ENCODE results near the gene MME.

MME gene

GRCh38 chr3:155083313-155083905 lies 3.3 kb downstream of the MME start:
- Histone ChIP-seq H4K20me1 (ENCODE audit: insufficient read depth, low read length, poor library complexity, severe bottlenecking) (no peaks in the 10 kb centered on the region), H3K36me3 (ENCODE audit: insufficient read depth, low read length) (no peaks in the 10 kb centered on the region), H3K4me1 (ENCODE audit: insufficient read depth, low read length, poor library complexity, severe bottlenecking) (peaks cover 17% of the 10 kb centered on the region), H3K79me2 (ENCODE audit: insufficient read depth, low read length) (no peaks in the 10 kb centered on the region), H3K9me2 (replicated peaks; ENCODE audit: low read depth, low read length) (no peaks in the 10 kb centered on the region), H3K9me3 (ENCODE audit: insufficient read depth, low read depth, low read length) (no peaks in the 10 kb centered on the region), H3K9ac (ENCODE audit: low read depth, low read length, poor library complexity, severe bottlenecking) (no peak overlapping the region), H3K4me3 (ENCODE audit: low read length, poor library complexity, severe bottlenecking) (no peak overlapping the region), H3K4me2 (ENCODE audit: low read depth, low read length, poor library complexity, severe bottlenecking) (no peak overlapping the region), H3F3A (ENCODE audit: low read depth) (no peaks in the 10 kb centered on the region), H3K27me3 (ENCODE audit: insufficient read depth, low read length, poor library complexity, severe bottlenecking) (no peaks in the 10 kb centered on the region), H2AFZ (ENCODE audit: low read length) (no peak overlapping the region)
- TF ChIP-seq CTCF (conservative IDR thresholded peaks at IDR 0.05; ENCODE audit: low read length) (no peak), EZH2phosphoT487 (IDR thresholded peaks at IDR 0.05; ENCODE audit: borderline replicate concordance) (no peak)

- Histone ChIP-seq H3K9me2 (replicated peaks; ENCODE audit: low read depth, low read length) (no peaks in the 10 kb centered on the region), H3K27me3 (ENCODE audit: insufficient read depth, low read length, poor library complexity, severe bottlenecking) (no peaks in the 10 kb centered on the region), H3K4me3 (ENCODE audit: low read length, poor library complexity, severe bottlenecking) (no peak overlapping the region), H3K9me3 (ENCODE audit: insufficient read depth, low read depth, low read length) (no peaks in the 10 kb centered on the region), H3K79me2 (ENCODE audit: insufficient read depth, low read length) (no peaks in the 10 kb centered on the region), H3K4me1 (ENCODE audit: insufficient read depth, low read length, poor library complexity, severe bottlenecking) (peaks cover 17% of the 10 kb centered on the region), H3K4me2 (ENCODE audit: low read depth, low read length, poor library complexity, severe bottlenecking) (no peak overlapping the region), H3F3A (ENCODE audit: low read depth) (no peaks in the 10 kb centered on the region), H3K9ac (ENCODE audit: low read depth, low read length, poor library complexity, severe bottlenecking) (no peak overlapping the region), H2AFZ (ENCODE audit: low read length) (no peak overlapping the region), H4K20me1 (ENCODE audit: insufficient read depth, low read length, poor library complexity, severe bottlenecking) (no peaks in the 10 kb centered on the region), H3K36me3 (ENCODE audit: insufficient read depth, low read length) (no peaks in the 10 kb centered on the region)
- TF ChIP-seq EZH2phosphoT487 (IDR thresholded peaks at IDR 0.05; ENCODE audit: borderline replicate concordance) (no peak), CTCF (conservative IDR thresholded peaks at IDR 0.05; ENCODE audit: low read length) (no peak)
Observed at GRCh38 chr3:155084567-155084966, 4.4 kb downstream of the MME start.

GRCh38 chr3:155086051-155086450 lies 5.9 kb downstream of the MME start:
- H3F3A ChIP-seq (ENCODE audit: low read depth) = no peaks in the 10 kb centered on the region
- H3K27me3 ChIP-seq (ENCODE audit: insufficient read depth, low read length, poor library complexity, severe bottlenecking) = no peaks in the 10 kb centered on the region
- TF ChIP-seq CTCF (conservative IDR thresholded peaks at IDR 0.05; ENCODE audit: low read length) = no peak
- TF ChIP-seq EZH2phosphoT487 (IDR thresholded peaks at IDR 0.05; ENCODE audit: borderline replicate concordance) = no peak
- H3K4me2 ChIP-seq (ENCODE audit: low read depth, low read length, poor library complexity, severe bottlenecking) = no peak overlapping the region
- H3K9me3 ChIP-seq (ENCODE audit: insufficient read depth, low read depth, low read length) = no peaks in the 10 kb centered on the region
- no peak overlapping the region for H2AFZ ChIP-seq (ENCODE audit: low read length)
- no peaks in the 10 kb centered on the region for H3K9me2 ChIP-seq (replicated peaks; ENCODE audit: low read depth, low read length)
- H3K36me3 ChIP-seq (ENCODE audit: insufficient read depth, low read length) = no peaks in the 10 kb centered on the region
- no peaks in the 10 kb centered on the region for H3K79me2 ChIP-seq (ENCODE audit: insufficient read depth, low read length)
- no peak overlapping the region for H3K9ac ChIP-seq (ENCODE audit: low read depth, low read length, poor library complexity, severe bottlenecking)
- H4K20me1 ChIP-seq (ENCODE audit: insufficient read depth, low read length, poor library complexity, severe bottlenecking) = no peaks in the 10 kb centered on the region
- no peak overlapping the region for H3K4me3 ChIP-seq (ENCODE audit: low read length, poor library complexity, severe bottlenecking)
- H3K4me1 ChIP-seq (ENCODE audit: insufficient read depth, low read length, poor library complexity, severe bottlenecking) = peaks cover 9% of the 10 kb centered on the region
